ENCODE measurements around the gene ADORA1.

DNA sequence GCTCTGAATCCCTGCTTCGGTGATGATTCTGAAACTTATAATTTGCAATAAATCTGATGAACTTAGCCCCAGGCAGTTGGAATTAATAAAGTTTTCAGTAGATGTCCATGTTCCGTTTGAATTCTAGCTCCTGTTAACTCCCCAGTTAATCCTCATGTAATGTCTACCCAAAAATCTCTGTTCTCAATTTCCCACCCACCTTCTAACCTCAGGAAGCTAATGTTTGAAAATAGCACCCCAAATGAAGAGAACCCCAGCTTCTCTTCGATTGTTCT lies 45.4 kb upstream of the ADORA1 start:
- TF ChIP-seq ZNF174 (tag by site-specific recombination; IDR thresholded peaks at IDR 0.05) (no peak), ZNF529 (tag by site-specific recombination; IDR thresholded peaks at IDR 0.05; ENCODE audit: insufficient replicate concordance) (no peak), ZNF792 (tag by site-specific recombination; IDR thresholded peaks at IDR 0.05) (no peak), ZNF211 (tag by site-specific recombination; IDR thresholded peaks at IDR 0.05; ENCODE audit: low read depth) (no peak)
- TF ChIP-seq, protein P1, sequence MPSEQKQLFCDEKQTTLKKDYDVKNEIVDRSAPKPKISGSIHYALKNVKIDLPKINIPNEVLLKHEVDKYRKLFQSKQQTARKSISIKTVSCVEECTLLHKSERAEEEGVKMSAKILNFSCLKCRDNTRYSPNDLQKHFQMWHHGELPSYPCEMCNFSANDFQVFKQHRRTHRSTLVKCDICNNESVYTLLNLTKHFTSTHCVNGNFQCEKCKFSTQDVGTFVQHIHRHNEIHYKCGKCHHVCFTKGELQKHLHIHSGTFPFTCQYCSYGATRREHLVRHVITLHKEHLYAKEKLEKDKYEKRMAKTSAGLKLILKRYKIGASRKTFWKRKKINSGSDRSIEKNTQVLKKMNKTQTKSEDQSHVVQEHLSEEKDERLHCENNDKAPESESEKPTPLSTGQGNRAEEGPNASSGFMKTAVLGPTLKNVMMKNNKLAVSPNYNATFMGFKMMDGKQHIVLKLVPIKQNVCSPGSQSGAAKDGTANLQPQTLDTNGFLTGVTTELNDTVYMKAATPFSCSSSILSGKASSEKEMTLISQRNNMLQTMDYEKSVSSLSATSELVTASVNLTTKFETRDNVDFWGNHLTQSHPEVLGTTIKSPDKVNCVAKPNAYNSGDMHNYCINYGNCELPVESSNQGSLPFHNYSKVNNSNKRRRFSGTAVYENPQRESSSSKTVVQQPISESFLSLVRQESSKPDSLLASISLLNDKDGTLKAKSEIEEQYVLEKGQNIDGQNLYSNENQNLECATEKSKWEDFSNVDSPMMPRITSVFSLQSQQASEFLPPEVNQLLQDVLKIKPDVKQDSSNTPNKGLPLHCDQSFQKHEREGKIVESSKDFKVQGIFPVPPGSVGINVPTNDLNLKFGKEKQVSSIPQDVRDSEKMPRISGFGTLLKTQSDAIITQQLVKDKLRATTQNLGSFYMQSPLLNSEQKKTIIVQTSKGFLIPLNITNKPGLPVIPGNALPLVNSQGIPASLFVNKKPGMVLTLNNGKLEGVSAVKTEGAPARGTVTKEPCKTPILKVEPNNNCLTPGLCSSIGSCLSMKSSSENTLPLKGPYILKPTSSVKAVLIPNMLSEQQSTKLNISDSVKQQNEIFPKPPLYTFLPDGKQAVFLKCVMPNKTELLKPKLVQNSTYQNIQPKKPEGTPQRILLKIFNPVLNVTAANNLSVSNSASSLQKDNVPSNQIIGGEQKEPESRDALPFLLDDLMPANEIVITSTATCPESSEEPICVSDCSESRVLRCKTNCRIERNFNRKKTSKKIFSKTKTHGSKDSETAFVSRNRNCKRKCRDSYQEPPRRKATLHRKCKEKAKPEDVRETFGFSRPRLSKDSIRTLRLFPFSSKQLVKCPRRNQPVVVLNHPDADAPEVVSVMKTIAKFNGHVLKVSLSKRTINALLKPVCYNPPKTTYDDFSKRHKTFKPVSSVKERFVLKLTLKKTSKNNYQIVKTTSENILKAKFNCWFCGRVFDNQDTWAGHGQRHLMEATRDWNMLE (tag by site-specific recombination; conservative IDR thresholded peaks at IDR 0.05; ENCODE audit: low read depth): no peak
- TF ChIP-seq, protein P2, sequence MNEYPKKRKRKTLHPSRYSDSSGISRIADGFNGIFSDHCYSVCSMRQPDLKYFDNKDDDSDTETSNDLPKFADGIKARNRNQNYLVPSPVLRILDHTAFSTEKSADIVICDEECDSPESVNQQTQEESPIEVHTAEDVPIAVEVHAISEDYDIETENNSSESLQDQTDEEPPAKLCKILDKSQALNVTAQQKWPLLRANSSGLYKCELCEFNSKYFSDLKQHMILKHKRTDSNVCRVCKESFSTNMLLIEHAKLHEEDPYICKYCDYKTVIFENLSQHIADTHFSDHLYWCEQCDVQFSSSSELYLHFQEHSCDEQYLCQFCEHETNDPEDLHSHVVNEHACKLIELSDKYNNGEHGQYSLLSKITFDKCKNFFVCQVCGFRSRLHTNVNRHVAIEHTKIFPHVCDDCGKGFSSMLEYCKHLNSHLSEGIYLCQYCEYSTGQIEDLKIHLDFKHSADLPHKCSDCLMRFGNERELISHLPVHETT (tag by site-specific recombination; IDR thresholded peaks at IDR 0.05): no peak
- TF ChIP-seq, protein P3, sequence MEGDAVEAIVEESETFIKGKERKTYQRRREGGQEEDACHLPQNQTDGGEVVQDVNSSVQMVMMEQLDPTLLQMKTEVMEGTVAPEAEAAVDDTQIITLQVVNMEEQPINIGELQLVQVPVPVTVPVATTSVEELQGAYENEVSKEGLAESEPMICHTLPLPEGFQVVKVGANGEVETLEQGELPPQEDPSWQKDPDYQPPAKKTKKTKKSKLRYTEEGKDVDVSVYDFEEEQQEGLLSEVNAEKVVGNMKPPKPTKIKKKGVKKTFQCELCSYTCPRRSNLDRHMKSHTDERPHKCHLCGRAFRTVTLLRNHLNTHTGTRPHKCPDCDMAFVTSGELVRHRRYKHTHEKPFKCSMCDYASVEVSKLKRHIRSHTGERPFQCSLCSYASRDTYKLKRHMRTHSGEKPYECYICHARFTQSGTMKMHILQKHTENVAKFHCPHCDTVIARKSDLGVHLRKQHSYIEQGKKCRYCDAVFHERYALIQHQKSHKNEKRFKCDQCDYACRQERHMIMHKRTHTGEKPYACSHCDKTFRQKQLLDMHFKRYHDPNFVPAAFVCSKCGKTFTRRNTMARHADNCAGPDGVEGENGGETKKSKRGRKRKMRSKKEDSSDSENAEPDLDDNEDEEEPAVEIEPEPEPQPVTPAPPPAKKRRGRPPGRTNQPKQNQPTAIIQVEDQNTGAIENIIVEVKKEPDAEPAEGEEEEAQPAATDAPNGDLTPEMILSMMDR (tag by site-specific recombination; IDR thresholded peaks at IDR 0.05): no peak

Measured in HEK293 (cell line).